ENCODE results near the gene PIPOX.

GRCh38 chr17:29077320-29077719 lies 34.4 kb downstream of the PIPOX start:
- TF ChIP-seq CTCF (IDR thresholded peaks at IDR 0.05) = no peak
- TF ChIP-seq POLR2A (IDR thresholded peaks at IDR 0.05) = no peak
- TF ChIP-seq EP300 (IDR thresholded peaks at IDR 0.05; ENCODE audit: low read depth) = no peak
